Measurements from ENCODE around the gene F11R. TPM values are rescaled to one million over a fixed set of nuclear protein-coding genes. Genes with fewer than 3 reads are reported as not detected.

Gene F11R
- total RNA-seq, 1 donor from 2014 or later: 7.7 TPM

DNA sequence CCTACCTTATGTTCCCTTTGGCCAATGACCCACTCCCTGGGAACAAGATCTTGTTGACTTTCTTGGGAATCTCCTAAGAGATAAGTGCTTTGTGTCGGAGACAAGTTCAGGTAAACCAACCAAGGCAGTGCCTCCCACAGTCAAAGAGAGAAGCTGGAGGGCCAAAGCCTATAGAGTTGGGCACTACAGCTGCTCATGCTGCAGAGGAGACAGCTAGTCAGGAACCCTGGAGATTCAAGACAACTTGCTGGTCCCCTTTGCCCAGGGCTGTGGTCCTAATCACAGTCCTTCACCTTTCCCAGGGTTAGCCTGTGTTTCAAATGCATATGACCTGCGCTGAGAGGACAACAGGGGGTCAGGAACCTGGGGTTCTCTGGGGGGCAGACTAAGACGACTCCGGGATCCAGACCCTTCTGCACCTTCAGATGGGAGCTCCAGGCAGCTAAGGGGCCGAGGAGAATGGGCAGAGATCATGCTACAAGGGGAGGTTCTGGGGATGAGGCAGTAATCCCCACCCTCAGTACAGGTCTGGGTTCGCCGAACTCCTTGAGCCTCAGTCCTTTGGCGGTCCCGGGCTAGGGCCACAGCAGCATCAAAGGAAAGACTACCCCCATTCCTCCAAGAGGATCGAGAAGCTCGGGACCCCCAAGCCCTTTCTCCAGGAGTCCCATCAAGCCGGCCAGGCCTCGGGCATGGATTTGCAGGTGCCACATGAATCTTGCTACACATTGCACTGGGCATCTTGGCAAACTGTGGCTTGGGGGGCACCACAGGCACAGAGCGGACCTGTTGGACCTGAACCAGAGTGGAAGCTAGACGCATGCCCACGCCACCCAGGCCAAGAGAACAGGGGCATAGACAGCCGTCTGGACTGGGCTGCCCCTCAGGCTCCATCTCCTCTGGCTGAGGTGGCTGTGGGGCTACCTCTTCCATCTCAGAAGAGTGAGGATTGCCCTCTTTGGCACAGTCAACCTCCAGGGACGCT, 26.8 kb upstream of the F11R start:
- no peak for DNase-seq
- peak overlapping the region; percentile 22 for H3K27ac Mint-ChIP-seq (ENCODE audit: unreplicated experiment)
- H3K9me3 Mint-ChIP-seq (ENCODE audit: unreplicated experiment): peaks cover 13% of the 10 kb centered on the region
- H3K4me3 Mint-ChIP-seq (ENCODE audit: unreplicated experiment): no peak overlapping the region
- H3K4me1 Mint-ChIP-seq (ENCODE audit: low read depth, unreplicated experiment): peaks cover 6% of the 10 kb centered on the region
- peaks cover 17% of the 10 kb centered on the region for H3K36me3 Mint-ChIP-seq (ENCODE audit: unreplicated experiment)
- peaks cover 17% of the 10 kb centered on the region for H3K27me3 Mint-ChIP-seq (ENCODE audit: unreplicated experiment)
- TF ChIP-seq, protein P1, sequence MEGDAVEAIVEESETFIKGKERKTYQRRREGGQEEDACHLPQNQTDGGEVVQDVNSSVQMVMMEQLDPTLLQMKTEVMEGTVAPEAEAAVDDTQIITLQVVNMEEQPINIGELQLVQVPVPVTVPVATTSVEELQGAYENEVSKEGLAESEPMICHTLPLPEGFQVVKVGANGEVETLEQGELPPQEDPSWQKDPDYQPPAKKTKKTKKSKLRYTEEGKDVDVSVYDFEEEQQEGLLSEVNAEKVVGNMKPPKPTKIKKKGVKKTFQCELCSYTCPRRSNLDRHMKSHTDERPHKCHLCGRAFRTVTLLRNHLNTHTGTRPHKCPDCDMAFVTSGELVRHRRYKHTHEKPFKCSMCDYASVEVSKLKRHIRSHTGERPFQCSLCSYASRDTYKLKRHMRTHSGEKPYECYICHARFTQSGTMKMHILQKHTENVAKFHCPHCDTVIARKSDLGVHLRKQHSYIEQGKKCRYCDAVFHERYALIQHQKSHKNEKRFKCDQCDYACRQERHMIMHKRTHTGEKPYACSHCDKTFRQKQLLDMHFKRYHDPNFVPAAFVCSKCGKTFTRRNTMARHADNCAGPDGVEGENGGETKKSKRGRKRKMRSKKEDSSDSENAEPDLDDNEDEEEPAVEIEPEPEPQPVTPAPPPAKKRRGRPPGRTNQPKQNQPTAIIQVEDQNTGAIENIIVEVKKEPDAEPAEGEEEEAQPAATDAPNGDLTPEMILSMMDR (IDR thresholded peaks at IDR 0.05; ENCODE audit: partially characterized antibody, unreplicated experiment): no peak

DNA sequence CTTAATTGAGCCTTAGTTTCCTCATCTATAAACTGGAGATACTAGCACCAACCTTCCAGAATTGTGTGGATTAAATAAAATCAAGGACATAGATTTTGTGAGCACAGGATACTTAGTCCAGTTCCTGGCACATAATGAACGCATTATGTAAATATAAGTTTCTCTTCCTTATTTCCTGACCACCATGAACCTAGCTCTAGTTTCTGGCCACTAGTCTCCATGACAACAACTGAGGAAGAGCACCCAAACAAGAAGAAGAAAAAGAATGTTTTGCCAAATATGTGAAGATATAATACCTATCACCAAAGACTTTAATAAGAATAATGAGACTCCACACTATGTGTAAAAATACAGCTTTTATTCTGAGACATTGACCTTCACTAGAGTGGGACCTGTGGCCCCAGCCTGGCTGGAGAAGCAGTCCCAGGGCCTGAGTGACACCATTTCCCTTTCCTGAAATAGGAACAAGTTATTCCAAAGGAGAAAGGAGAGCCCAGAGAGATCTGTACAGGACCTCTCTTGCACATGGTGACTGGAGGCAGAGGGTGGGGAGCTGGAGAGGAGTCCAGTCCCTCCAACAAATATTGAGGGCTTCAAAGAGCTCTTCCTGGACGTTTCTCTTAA, 25.8 kb upstream of the F11R start:
- peaks cover 20% of the 10 kb centered on the region for H3K27me3 Mint-ChIP-seq (ENCODE audit: unreplicated experiment)
- peaks cover 17% of the 10 kb centered on the region for H3K36me3 Mint-ChIP-seq (ENCODE audit: unreplicated experiment)
- TF ChIP-seq, protein P1 (IDR thresholded peaks at IDR 0.05; ENCODE audit: partially characterized antibody, unreplicated experiment): no peak
- H3K27ac Mint-ChIP-seq (ENCODE audit: unreplicated experiment): peak overlapping the region; percentile 100
- peak overlapping the region; percentile 97 for H3K4me3 Mint-ChIP-seq (ENCODE audit: unreplicated experiment)
- H3K4me1 Mint-ChIP-seq (ENCODE audit: low read depth, unreplicated experiment): peaks cover 9% of the 10 kb centered on the region
- DNase-seq: no peak
- peaks cover 13% of the 10 kb centered on the region for H3K9me3 Mint-ChIP-seq (ENCODE audit: unreplicated experiment)

DNA sequence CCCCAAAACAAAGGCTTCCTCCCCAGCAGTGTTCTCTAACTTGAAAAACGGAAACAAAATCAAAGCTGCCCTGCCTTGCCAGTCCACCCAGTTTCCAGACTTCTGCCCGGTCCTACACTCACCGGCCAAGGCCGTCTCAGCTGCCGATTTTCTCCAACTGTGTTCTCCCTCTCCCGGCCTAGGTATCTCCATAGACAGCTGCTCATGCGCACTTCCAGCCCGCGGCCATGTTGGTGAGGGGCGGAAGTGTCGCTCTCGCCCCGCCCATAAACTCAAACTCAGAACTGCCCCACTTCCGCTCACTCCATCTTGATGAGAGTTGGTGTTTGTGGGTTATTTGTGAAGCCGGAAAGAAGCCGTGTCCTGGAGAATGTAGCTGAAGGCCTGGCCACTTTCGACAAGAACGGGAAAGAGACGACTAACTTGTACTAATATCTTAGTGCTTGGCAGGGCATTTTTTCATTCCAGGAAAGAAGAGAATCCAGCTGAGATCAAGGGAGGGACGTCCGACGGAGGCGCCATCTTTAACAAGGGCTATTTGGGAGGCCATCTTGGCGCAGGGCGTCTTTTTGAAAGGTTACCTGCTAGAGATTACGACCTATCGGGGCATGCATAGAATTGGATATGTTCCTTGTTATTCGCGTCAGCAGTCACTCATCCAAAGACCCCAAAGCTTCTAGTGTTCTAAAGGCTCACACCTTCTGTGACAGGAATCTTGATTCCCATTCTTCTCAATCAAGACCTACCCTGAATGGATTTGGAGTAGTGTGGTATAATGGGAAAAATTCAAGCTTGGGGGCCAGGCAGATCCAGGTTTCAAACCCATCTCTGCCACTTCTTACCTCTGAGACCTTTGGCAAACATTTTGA, 25.0 kb upstream of the F11R start, which contains the start of gene USF1:
Gene USF1, minus strand, starts transcription at position 242 of the 869 bp plus-strand sequence. CDS start 2,702 bp downstream, outside the sequence.
- peak within 1 kb of the TSS; percentile 97 for H3K4me3 Mint-ChIP-seq (ENCODE audit: unreplicated experiment)
- peaks cover 17% of the 10 kb centered on the region for H3K36me3 Mint-ChIP-seq (ENCODE audit: unreplicated experiment)
- H3K27me3 Mint-ChIP-seq (ENCODE audit: unreplicated experiment): peaks cover 20% of the 10 kb centered on the region
- peak; percentile 91 for DNase-seq
- peak within 1 kb of the TSS; percentile 100 for H3K27ac Mint-ChIP-seq (ENCODE audit: unreplicated experiment)
- H3K9me3 Mint-ChIP-seq (ENCODE audit: unreplicated experiment): peaks cover 13% of the 10 kb centered on the region
- TF ChIP-seq, protein P1 (IDR thresholded peaks at IDR 0.05; ENCODE audit: partially characterized antibody, unreplicated experiment): no peak
- H3K4me1 Mint-ChIP-seq (ENCODE audit: low read depth, unreplicated experiment): peaks cover 9% of the 10 kb centered on the region

DNA sequence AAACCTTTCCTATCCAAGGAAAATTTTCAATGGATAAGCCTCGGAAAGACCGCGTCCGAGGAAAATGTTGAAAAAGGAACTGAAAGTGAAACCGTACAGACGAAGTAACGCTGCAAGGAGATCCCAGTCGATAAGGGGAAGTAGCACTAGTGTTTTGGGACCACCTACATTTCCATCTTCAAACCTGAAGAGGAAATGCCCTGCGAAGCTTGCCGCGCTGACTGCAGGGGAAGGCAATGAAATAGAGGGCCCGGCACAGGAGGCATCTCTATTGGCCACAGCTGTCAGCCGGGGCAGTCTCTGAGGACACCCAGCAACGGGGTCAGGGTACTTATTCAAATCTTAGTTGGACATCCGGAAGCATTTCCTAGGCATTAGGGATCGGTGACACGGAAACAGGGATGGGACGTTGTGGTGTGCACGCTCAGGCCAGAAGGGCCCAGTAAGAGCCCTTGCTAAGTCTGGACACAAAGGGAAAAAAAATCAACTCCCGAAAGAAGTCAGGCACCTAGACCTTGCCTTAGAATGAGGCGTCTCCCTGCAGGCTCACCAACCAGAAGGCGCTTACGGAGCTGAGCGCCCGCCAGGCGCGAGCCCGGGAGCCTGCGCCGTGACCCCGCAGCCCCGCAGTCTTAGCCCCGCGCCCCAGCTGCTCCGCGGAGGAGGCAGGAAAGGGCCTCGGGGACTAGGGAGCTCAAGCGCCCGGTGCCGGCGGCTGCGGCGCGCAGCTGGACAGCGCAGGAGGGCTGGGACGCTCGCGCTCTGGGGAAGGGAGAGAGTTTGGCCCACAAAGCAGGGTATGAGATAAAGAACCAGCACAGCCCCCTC, 24.2 kb upstream of the F11R start:
- peak; percentile 87 for DNase-seq
- Mint-ChIP-seq H3K4me1 (ENCODE audit: low read depth, unreplicated experiment) (peaks cover 9% of the 10 kb centered on the region), H3K9me3 (ENCODE audit: unreplicated experiment) (peaks cover 13% of the 10 kb centered on the region), H3K36me3 (ENCODE audit: unreplicated experiment) (peaks cover 17% of the 10 kb centered on the region), H3K27me3 (ENCODE audit: unreplicated experiment) (peaks cover 20% of the 10 kb centered on the region), H3K27ac (ENCODE audit: unreplicated experiment) (peak overlapping the region; percentile 100), H3K4me3 (ENCODE audit: unreplicated experiment) (peak overlapping the region; percentile 97)
- TF ChIP-seq, protein P1 (IDR thresholded peaks at IDR 0.05; ENCODE audit: partially characterized antibody, unreplicated experiment): no peak

Data from glutamatergic neuron (in vitro differentiated cells).